Measurements from ENCODE around the gene LRP5.

- TF ChIP-seq POLR2A (IDR thresholded peaks at IDR 0.05) = no peak
- no peak for TF ChIP-seq CTCF (IDR thresholded peaks at IDR 0.05)
These were observed 17.1 kb upstream of the LRP5 start for GRCh38 chr11:68295271-68295670.
